SK-N-SH (cell line): ENCODE measurements around the gene IL12A. TPM values are rescaled to one million over a fixed set of nuclear protein-coding genes. Genes with fewer than 3 reads are reported as not detected.

Experiments
- CTCF ChIA-PET: fragments of 300-600, 350-600 bp; formaldehyde crosslinking; extraction: SDS; loops from one replicate; lab custom pipeline; 2021; lab: Yijun Ruan, JAX
- POLR2A ChIA-PET: fragments of 350-600 bp; sonication (Branson Sonifier 250); formaldehyde crosslinking; extraction: SDS; loops from one replicate; lab custom pipeline; 2020; ENCODE audit warnings: antibody characterized with exemption, inconsistent platforms; lab: Yijun Ruan, JAX
- DNase-seq: peaks from one replicate; pipeline ENCODE4 v3.0.0; 2012
- H2AFZ ChIP-seq: fragments of 200-600 bp; sonication (generic); 2 replicates; pipeline ENCODE4 v1.8.1; 2016; ENCODE audit warnings: antibody characterized with exemption, mild to moderate bottlenecking, low read depth
- H3F3A ChIP-seq: fragments of 200-600 bp; sonication (generic); replicated peaks from 2 replicates; pipeline ENCODE3; 2016; ENCODE audit warnings: antibody characterized with exemption, mild to moderate bottlenecking; ENCODE audit not compliant: insufficient read depth
- H3K27ac ChIP-seq, 2 experiments: fragments of 200-500 bp in 1 of 2; fragments of 200-600 bp in 1 of 2; sonication (Bioruptor generic) in 1 of 2; sonication (generic), shearing (Covaris generic) in 1 of 2; 2 replicates each; pipeline versions ENCODE4 v1.5.1 to v1.6.1; 2014 to 2016; ENCODE audit warnings: low read depth in 2 of 2, inconsistent platforms in 1 of 2, low read length in 1 of 2, mild to moderate bottlenecking in 1 of 2, mixed read lengths in 1 of 2
- H3K27me3 ChIP-seq: fragments of 200-600 bp; sonication (generic), shearing (Covaris generic); 2 replicates; pipeline ENCODE4 v1.6.1; 2016; ENCODE audit warnings: mixed run types; ENCODE audit not compliant: insufficient read depth
- H3K36me3 ChIP-seq, 2 experiments: fragments of 200-500 bp in 1 of 2; fragments of 200-600 bp in 1 of 2; sonication (Bioruptor generic) in 1 of 2; sonication (generic) in 1 of 2; replicated peaks in 1 of 2; 2 replicates each; pipeline versions ENCODE3 to v1.5.1; 2014 to 2016; ENCODE audit warnings: low read length in 1 of 2, mild to moderate bottlenecking in 1 of 2; ENCODE audit not compliant: insufficient read depth in 2 of 2, control insufficient read depth in 1 of 2
- H3K4me1 ChIP-seq, 2 experiments: fragments of 200-500 bp in 1 of 2; fragments of 200-600 bp in 1 of 2; sonication (Bioruptor generic) in 1 of 2; sonication (generic), shearing (Covaris generic) in 1 of 2; 2 replicates each; pipeline versions ENCODE4 v1.5.1 to v1.6.1; 2014 to 2016; ENCODE audit warnings: low read depth in 1 of 2, low read length in 1 of 2, mixed run types in 1 of 2; ENCODE audit not compliant: insufficient read depth in 2 of 2, control insufficient read depth in 1 of 2
- H3K4me2 ChIP-seq: fragments of 200-600 bp; sonication (generic), shearing (Covaris generic); 2 replicates; pipeline ENCODE4 v1.6.1; 2017; ENCODE audit warnings: mixed run types
- H3K4me3 ChIP-seq, 2 experiments: fragments of 200-500 bp in 1 of 2; fragments of 200-600 bp in 1 of 2; sonication (Bioruptor generic) in 1 of 2; sonication (generic), shearing (Covaris generic) in 1 of 2; 2 replicates each; pipeline versions ENCODE4 v1.5.1 to v1.8.1; 2014 to 2016; ENCODE audit warnings: low read depth in 2 of 2, inconsistent platforms in 1 of 2, low read length in 1 of 2, mild to moderate bottlenecking in 1 of 2, mixed read lengths in 1 of 2, moderate library complexity in 1 of 2
- H3K79me2 ChIP-seq: fragments of 200-600 bp; sonication (generic); 2 replicates; pipeline ENCODE4 v1.8.1; 2017; ENCODE audit warnings: mild to moderate bottlenecking; ENCODE audit not compliant: insufficient read depth
- H3K9ac ChIP-seq: fragments of 200-600 bp; sonication (generic); 2 replicates; pipeline ENCODE4 v1.6.1; 2017; ENCODE audit warnings: mixed run types
- H3K9me2 ChIP-seq: fragments of 200-600 bp; sonication (generic); 2 replicates; pipeline ENCODE4 v1.6.1; 2017; ENCODE audit warnings: mixed run types
- H3K9me3 ChIP-seq: fragments of 200-600 bp; sonication (generic); 2 replicates; pipeline ENCODE4 v1.6.1; 2017; ENCODE audit warnings: mixed run types, mild to moderate bottlenecking, moderate library complexity
- H4K20me1 ChIP-seq: fragments of 200-600 bp; sonication (generic); 2 replicates; pipeline ENCODE4 v1.6.1; 2017; ENCODE audit warnings: mild to moderate bottlenecking, mixed run types; ENCODE audit not compliant: insufficient read depth
- FOSL2 ChIP-seq: IDR thresholded peaks from 2 replicates; pipeline ENCODE4 v1.4.0; 2012; ENCODE audit warnings: low read depth, mild to moderate bottlenecking, moderate library complexity, borderline replicate concordance
- MXI1 ChIP-seq: IDR thresholded peaks from 2 replicates; pipeline ENCODE4 v1.6.1; 2012; ENCODE audit warnings: mild to moderate bottlenecking, low read depth, low read length, improper control_type of control experiment
- RAD21 ChIP-seq: IDR thresholded peaks from 2 replicates; pipeline ENCODE4 v1.6.1; 2012; ENCODE audit warnings: mild to moderate bottlenecking, low read length
- RFX5 ChIP-seq: IDR thresholded peaks from 2 replicates; pipeline ENCODE4 v1.6.1; 2012; ENCODE audit warnings: mild to moderate bottlenecking, improper control_type of control experiment, low read length
- RXRA ChIP-seq: IDR thresholded peaks from 2 replicates; pipeline ENCODE4 v1.4.0; 2012; ENCODE audit warnings: low read depth, mild to moderate bottlenecking, borderline replicate concordance
- SMC3 ChIP-seq: IDR thresholded peaks from 2 replicates; pipeline ENCODE4 v1.6.1; 2012; ENCODE audit warnings: low read depth, low read length, improper control_type of control experiment
- TAF1 ChIP-seq: IDR thresholded peaks from 2 replicates; pipeline ENCODE4 v1.6.1; 2012; ENCODE audit warnings: low read depth, mild to moderate bottlenecking, low read length, moderate library complexity, borderline replicate concordance
- TCF12 ChIP-seq: IDR thresholded peaks from 2 replicates; pipeline ENCODE4 v1.4.0; 2012
- ZBTB33 ChIP-seq: IDR thresholded peaks from 2 replicates; pipeline ENCODE4 v1.4.0; 2012; ENCODE audit warnings: low read depth, borderline replicate concordance
- WGBS: methylation state at CpG from one replicate; pipeline ENCODE4 v1.1.6; 2017; ENCODE audit warnings: low lambda C conversion rate; 5-methylcytosine and 5-hydroxymethylcytosine counted together
- polyA plus RNA-seq, 3 experiments: library from polyadenylated mRNA; depleted of rRNA; stranded (reverse); fragments of >200 nt; gene quantifications; 2 replicates each; pipeline ENCODE4 v1.2.3, GENCODE V29; 2012
- TF ChIP-seq, protein P1 (sequence below): fragments of 200-600 bp; sonication (generic); IDR thresholded peaks from 2 replicates; pipeline ENCODE4 v1.6.1; 2017; ENCODE audit warnings: antibody characterized with exemption, mild to moderate bottlenecking, moderate library complexity
- TF ChIP-seq, protein P2 (sequence below): IDR thresholded peaks from 2 replicates; pipeline ENCODE4; 2012

Gene IL12A
- polyA plus RNA-seq (2012; rRNA removed), result 0.97 and 1.9 TPM in 2 replicates
- 0.84 and 1.0 TPM in 2 replicates for polyA plus RNA-seq (2012; cell fraction: cytosol; rRNA removed)
- polyA plus RNA-seq (2012; cell fraction: nucleus; rRNA removed), result 2.3 and 2.7 TPM in 2 replicates

DNA sequence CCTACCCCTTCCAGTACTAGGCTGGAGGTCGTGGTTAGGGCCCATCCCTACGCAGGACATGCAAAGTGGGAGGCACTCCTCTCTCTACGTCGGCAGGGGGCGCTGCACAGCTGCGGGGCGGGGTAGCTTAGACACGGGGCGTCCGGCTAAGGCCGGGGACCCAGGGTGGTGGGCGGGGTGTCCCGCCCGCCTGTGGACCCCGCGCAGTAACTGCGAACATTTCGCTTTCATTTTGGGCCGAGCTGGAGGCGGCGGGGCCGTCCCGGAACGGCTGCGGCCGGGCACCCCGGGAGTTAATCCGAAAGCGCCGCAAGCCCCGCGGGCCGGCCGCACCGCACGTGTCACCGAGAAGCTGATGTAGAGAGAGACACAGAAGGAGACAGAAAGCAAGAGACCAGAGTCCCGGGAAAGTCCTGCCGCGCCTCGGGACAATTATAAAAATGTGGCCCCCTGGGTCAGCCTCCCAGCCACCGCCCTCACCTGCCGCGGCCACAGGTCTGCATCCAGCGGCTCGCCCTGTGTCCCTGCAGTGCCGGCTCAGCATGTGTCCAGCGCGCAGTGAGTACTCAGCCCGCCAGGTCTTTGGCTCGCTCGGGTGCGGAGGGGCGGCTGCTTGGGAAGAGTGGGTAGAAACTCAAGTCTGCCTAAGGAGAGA lies at the start of gene IL12A:
Gene IL12A, plus strand, starts transcription at position 219 of the 655 bp plus-strand sequence.
- peak; percentile 92 for DNase-seq
- Histone ChIP-seq H3K9ac (peak within 1 kb of the TSS; percentile 71), H2AFZ (peak within 1 kb of the TSS; percentile 97), H3F3A (peaks cover 4% of the 10 kb centered on the region), H3K4me2 (peak within 1 kb of the TSS; percentile 92), H3K79me2 (no peaks in the 10 kb centered on the region), H3K27ac (no peak within 1 kb of the TSS), H4K20me1 (no peaks in the 10 kb centered on the region), H3K27me3 (no peaks in the 10 kb centered on the region), H3K9me2 (no peaks in the 10 kb centered on the region), H3K9me3 (no peaks in the 10 kb centered on the region), H3K4me3 (peak within 1 kb of the TSS; percentile 71 to 87), H3K4me1 (peaks cover 0 to 5% of the 10 kb centered on the region in 2 experiments; a peak in 1 of 4 replicates), H3K36me3 (no peaks in the 10 kb centered on the region)
- WGBS, result 2% methylated on average over 35 of the region's 54 CpGs
- ChIA-PET POLR2A (no interaction called here), CTCF (interaction anchor here (0.7 to 15.7 kb wide), 50 partner anchors 12 to 724 kb away, joined by 3 to 228 read pairs (median 5); partner anchors contain the start of gene SCHIP1)
- TF ChIP-seq FOSL2 (no peak), TAF1 (no peak), MXI1 (peak; percentile 57; the same call in 1 of the 2 replicates), RXRA (no peak), RFX5 (no peak), SMC3 (peak; percentile 47), RAD21 (peak; percentile 50)
- TF ChIP-seq, protein P1, sequence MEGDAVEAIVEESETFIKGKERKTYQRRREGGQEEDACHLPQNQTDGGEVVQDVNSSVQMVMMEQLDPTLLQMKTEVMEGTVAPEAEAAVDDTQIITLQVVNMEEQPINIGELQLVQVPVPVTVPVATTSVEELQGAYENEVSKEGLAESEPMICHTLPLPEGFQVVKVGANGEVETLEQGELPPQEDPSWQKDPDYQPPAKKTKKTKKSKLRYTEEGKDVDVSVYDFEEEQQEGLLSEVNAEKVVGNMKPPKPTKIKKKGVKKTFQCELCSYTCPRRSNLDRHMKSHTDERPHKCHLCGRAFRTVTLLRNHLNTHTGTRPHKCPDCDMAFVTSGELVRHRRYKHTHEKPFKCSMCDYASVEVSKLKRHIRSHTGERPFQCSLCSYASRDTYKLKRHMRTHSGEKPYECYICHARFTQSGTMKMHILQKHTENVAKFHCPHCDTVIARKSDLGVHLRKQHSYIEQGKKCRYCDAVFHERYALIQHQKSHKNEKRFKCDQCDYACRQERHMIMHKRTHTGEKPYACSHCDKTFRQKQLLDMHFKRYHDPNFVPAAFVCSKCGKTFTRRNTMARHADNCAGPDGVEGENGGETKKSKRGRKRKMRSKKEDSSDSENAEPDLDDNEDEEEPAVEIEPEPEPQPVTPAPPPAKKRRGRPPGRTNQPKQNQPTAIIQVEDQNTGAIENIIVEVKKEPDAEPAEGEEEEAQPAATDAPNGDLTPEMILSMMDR, result peak; percentile 97
- TF ChIP-seq, protein P2, sequence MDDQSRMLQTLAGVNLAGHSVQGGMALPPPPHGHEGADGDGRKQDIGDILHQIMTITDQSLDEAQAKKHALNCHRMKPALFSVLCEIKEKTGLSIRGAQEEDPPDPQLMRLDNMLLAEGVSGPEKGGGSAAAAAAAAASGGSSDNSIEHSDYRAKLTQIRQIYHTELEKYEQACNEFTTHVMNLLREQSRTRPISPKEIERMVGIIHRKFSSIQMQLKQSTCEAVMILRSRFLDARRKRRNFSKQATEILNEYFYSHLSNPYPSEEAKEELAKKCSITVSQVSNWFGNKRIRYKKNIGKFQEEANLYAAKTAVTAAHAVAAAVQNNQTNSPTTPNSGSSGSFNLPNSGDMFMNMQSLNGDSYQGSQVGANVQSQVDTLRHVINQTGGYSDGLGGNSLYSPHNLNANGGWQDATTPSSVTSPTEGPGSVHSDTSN, result no peak

GRCh38 chr3:159941038-159942000 lies 47.3 kb upstream of the IL12A start:
- Histone ChIP-seq H2AFZ (no peak overlapping the region), H3K79me2 (no peaks in the 10 kb centered on the region), H3K27ac (no peak overlapping the region), H4K20me1 (no peaks in the 10 kb centered on the region), H3K4me2 (no peak overlapping the region), H3K9me2 (no peaks in the 10 kb centered on the region), H3K9ac (no peak overlapping the region), H3K9me3 (no peaks in the 10 kb centered on the region), H3K27me3 (no peaks in the 10 kb centered on the region), H3K4me1 (peaks cover 0 to 6% of the 10 kb centered on the region in 2 experiments; a peak in 2 of 4 replicates), H3K4me3 (no peak overlapping the region), H3K36me3 (no peaks in the 10 kb centered on the region), H3F3A (peaks cover 7% of the 10 kb centered on the region)
- no peak for DNase-seq
- POLR2A ChIA-PET, result no interaction called here
- CTCF ChIA-PET, result interaction anchor here (1.1 to 1.2 kb wide), 3 partner anchors 47 to 135 kb away, joined by 3 to 9 read pairs (median 3); partner anchors contain the start of gene IL12A
- 53% methylated on average over 6 of the region's 6 CpGs for whole genome bisulfite sequencing
- TF ChIP-seq, protein P1, result no peak
- TF ChIP-seq ZBTB33, result no peak
- peak; percentile 26; the same call in 1 of the 2 replicates for TF ChIP-seq FOSL2
- TF ChIP-seq, protein P2, result peak; percentile 53
- peak; percentile 26; the same call in 1 of the 2 replicates for TF ChIP-seq TCF12
